Measurements from ENCODE around the gene ARL10.

ARL10 gene

GRCh38 chr5:176410486-176411180 is 45.3 kb downstream of the ARL10 start:
- DNase-seq (ENCODE audit: low read depth in 2 of 2): no peak

DNA sequence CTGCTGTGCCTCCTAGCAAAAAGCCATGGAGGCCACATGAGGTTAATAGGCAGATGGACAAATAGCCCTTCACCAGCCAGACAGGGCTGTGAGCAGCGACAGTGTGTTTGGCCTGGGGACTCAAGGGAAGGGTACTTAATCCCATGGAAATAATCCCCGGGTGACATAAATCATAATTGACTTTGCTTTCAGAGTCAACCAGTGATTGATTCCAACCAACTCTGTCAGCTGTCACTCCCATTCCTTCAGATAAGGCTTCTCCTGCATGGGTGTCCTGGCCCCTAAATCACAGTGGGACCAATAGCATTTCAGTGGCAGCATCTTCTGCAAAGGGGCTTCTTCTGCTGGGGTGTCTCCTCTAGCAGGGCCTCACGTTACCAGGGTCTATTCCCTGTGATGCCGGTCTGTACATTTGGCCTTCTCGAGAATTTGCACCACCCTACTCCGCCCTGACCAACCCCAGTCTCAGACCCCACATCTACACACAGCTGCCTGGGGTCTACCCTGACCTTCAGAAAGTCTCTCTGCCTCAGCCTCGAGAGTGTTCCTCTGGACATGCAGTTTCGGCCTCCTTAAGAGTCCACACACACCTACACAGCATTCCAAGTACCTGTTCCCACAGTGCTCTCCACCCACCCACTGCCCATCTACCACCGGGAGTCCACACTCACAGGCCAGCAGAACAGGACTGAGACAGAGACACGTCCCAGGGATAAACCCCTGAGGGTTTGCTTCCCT is 47.4 kb downstream of the ARL10 start:
- DNase-seq (ENCODE audit: low read depth in 2 of 2): no peak

GRCh38 chr5:176413255-176413565 is 47.9 kb downstream of the ARL10 start:
- no peak for DNase-seq (ENCODE audit: low read depth in 2 of 2)

- no peak for DNase-seq (ENCODE audit: low read depth in 2 of 2)
Measured at GRCh38 chr5:176413709-176414191, 48.5 kb downstream of the ARL10 start.

DNA sequence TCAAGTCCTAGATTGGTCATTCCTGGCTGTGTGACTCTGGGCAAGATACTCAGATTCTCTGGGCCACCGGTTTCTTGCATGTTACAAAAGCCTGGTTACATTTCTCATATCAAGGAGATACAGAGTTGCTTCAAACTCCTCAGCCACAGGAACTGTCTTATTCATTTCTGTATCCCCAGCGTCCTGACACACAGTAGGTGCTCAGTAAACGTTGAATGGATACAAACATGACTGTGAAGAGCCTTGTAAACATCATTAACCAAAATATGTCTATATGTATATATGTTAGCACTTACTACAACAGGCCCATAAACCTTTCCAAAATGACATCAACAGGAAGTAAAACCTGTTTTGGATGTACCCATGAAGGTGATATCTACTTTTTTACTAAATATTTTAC is 49.4 kb downstream of the ARL10 start:
- DNase-seq (ENCODE audit: low read depth in 2 of 2): no peak

DNA sequence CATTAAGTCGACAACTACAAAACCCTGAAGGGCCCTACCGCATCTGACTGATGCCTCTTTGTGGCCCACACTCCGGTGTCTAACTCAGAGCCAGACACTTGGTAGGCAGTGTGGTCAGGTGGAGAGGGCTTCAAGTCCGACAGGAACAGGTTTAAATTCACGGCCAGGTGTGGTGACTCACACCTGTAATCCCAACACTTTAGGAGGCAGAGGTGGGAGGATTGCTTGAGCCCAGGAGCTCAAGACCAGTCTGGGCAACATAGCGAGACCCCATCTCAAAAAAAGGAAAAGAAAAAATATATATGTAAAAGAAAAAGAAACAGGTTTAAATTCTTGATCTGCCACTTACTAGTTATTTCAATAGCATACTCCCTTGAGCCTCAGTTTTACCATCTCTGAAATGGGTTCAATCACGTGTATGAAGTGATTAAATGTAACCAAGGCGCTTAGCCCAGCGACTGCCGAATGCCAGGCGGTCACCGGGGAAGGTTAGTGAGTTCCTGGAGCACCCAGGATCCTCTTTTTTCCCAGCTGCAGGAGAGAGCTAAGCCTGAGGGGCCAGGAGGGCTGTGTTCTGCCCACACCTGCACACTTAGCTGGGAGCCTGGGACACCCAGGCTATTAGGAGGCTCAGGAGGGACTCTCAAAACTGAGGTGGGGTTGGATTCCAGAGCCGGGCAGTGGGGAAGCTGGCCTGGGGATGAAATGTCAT is 50.1 kb downstream of the ARL10 start:
- DNase-seq (ENCODE audit: low read depth in 2 of 2): no peak

GRCh38 chr5:176415952-176416924 is 51.0 kb downstream of the ARL10 start, which contains the start of gene CLTB:
CLTB (minus strand) TSS chr5:176416539; CDS start chr5:176416363, 176 bp downstream.
- DNase-seq (ENCODE audit: low read depth in 2 of 2): peak; percentile 83 to 89

DNA sequence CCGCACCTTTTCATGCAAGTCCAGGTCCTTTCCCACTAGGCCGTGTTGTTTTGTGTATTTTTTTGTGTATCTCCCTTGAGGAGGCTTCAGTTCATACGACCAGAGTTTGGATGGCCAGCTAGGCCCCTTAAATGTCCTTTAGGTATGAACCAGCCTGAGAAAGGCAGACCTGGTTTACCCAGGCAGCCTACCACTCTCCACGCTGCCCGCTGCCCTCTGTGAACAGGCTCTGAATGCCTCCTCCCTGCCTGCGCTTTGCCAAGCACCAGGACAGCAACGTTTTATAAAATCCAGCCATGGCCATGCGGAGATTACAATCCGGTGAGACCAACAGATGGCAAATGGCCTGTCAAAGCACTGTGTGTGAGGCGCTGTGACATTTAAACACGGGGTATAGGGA is 51.7 kb downstream of the ARL10 start:
- DNase-seq (ENCODE audit: low read depth in 2 of 2): no peak

DNA sequence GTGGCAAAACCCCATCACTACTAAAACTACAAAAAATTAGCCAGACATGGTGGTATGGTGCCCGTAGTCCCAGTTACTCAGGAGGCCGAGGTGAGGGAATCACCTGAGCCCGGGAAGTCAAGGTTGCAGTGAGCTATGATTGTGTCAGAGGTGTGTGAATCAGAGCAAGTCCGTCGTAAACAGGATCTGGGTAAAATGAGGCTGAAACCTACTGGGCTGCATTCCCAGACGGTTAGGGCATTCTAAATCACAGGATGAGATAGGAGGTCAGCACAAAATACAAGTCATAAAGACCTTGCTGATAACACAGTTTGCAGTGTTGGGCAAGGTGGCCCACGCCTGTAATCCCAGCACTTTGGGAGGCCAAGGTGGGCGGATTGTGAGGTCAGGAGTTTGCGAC is 53.0 kb downstream of the ARL10 start:
- DNase-seq (ENCODE audit: low read depth in 2 of 2): no peak

- no peak for DNase-seq (ENCODE audit: low read depth in 2 of 2)
Measured at GRCh38 chr5:176420086-176420485, 54.8 kb downstream of the ARL10 start.

- no peak for DNase-seq (ENCODE audit: low read depth in 2 of 2)
Measured at GRCh38 chr5:176420972-176421544, 55.8 kb downstream of the ARL10 start.

DNA sequence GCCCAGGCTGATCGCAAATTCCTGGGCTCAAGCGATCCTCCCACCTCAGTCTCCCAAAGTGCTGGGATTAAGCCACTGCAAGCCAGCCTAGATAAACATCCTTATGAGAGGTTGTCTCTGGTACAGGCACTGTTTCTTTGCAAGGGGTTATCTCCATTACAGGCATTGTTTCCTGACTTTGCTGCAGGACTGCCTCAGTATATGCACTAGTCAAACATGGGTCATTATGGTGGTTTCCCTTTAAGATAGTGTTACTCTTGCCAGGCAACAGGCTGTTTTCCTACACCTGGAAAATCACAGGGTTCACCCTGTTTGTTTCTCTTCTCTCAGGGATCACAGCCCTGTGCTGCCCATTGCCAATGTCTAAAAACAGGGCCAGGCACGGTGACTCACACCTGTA is 58.9 kb downstream of the ARL10 start:
- no peak for DNase-seq (ENCODE audit: low read depth in 2 of 2)

DNA sequence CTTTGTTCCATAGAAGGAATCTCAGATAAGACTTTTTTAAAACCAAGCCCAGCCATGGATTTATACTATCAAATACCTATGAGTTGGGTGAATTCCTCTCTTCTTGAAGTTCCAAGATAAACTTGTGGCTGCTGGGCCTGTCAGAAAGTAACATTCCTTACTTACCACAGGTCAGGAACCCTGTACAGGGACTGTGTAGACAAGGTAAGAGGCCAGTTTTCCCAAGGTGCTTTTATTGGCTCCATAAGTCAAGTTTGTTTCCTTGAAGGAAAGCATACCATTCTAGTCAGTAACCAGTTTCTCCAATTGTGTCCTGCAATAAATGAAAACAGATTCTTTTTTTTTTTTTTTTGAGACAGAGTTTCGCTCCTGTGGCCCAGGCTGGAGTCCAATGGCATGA is 59.9 kb downstream of the ARL10 start:
- no peak for DNase-seq (ENCODE audit: low read depth in 2 of 2)

DNA sequence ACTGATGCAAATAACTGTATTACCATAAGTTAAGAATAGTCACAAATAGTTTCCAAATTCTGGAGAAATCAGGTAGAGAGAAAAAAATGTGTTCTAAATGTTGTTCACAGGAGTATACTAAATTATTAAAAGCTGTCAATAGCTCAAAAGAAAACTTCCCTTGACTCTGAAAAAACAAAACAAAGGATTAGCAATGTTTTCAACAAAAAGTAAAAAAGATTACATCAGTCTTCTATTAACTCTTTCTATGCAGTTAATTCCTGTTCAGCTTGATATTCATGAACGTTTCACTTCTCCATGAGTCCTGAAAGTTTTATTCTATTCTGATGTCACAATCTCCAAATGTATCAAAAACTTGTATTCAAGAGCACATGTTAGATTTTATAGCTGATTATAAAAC is 60.5 kb downstream of the ARL10 start:
- no peak for DNase-seq (ENCODE audit: low read depth in 2 of 2)

DNA sequence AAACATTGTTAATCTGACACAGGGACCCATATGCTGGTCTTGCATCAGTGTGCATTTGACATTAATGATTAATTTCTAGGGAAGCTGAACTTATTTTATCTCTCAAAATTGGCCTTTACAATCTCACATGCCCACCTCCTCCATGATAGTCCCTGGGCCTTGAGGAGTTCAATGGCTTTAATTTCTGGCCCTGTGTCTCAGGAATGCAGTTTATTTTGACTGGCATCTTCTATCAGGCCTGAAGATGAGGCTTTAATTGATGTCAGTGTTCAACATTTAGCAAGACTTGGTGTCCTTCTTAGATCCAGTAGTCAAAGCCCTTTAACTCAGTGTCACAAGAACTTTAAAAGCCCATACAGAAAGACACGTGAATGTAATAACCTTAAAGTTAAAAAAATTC is 61.6 kb downstream of the ARL10 start:
- no peak for DNase-seq (ENCODE audit: low read depth in 2 of 2)

DNA sequence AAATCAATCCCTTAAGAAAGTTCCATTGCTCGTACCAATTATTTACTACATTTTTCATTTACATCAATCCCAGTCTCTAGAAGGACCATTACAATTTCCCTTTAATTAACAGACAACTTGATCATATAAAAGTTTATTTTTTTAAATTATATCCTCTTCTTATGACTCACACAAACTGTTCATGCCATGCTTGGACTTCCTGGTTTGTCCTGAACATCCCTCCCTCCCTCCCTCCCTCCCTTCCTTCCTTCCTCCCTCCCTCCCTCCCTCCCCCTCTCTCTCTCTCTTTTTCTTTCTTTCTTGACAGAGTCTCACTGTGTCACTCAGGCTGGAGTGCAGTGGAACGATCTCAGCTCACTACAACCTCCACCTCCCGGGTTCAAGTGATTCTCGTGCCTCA is 62.7 kb downstream of the ARL10 start:
- DNase-seq (ENCODE audit: low read depth in 2 of 2): no peak

DNA sequence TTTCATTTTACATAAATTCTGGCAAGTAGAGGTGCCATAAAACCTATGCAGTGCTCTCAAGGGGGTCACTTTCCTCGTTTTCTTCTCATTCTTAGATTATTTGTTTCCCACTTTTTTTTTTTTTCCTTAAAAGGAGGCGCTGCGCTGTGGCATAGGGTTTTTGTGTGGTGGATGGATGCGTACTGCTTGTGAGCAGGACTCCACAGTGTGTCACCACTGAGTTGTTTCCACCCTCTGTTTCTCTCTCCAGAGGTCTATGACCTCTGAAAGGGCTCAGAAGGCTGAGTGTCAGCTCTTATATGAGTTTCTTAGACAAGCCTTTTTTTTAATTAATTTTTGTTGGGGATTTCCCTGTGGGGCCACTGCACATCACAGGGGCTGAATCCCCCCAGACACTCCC is 64.7 kb downstream of the ARL10 start:
- no peak for DNase-seq (ENCODE audit: low read depth in 2 of 2)

Measured in stimulated activated CD4-positive, alpha-beta T cell treated with anti-CD3 and anti-CD28 coated beads, Interleukin-1b, Interleukin-23, amount 100 ng/mL, for 1 hour (primary cell).